IMR-90 (cell line): ENCODE measurements around the gene PPP1R12B.
"Not testable (repeated sequence)": the region's sequence is repeated elsewhere in the genome, so short reads cannot be mapped to it uniquely, and the experiment has no call there.

ENCODE experiments used
- CTCF ChIP-seq: conservative IDR thresholded peaks from 2 replicates; pipeline ENCODE4 v1.5.1; 2012; ENCODE audit warnings: mild to moderate bottlenecking, low read depth, low read length, improper control_type of control experiment
- FOS ChIP-seq: fragments of 150-350 bp; IDR thresholded peaks from 2 replicates; pipeline ENCODE4 v1.6.1; 2016; ENCODE audit warnings: low read depth, low read length

GRCh38 chr1:202520857-202521216 is 172.3 kb downstream of the PPP1R12B start:
- TF ChIP-seq CTCF, FOS: not testable (repeated sequence)
